ENCODE measurements around the gene ERICH4. TPM values are rescaled to one million over a fixed set of nuclear protein-coding genes. Genes with fewer than 3 reads are reported as not detected.

ERICH4 gene
- total RNA-seq, 1 experiment from 2014 or later, result not detected

GRCh38 chr19:41480336-41480735, 37.4 kb downstream of the ERICH4 start:
- Histone ChIP-seq H3K4me3 (replicated peaks in 1 of 2; ENCODE audit: low read depth in 1 of 2, low read length in 2 of 2) (no peak overlapping the region), H4K20me1 (ENCODE audit: insufficient read depth) (no peaks in the 10 kb centered on the region), H3K4me1 (ENCODE audit: control insufficient read depth in 1 of 2, insufficient read depth in 2 of 2, low read length in 2 of 2) (no peaks in the 10 kb centered on the region), H3K9me3 (ENCODE audit: control insufficient read depth in 1 of 2, insufficient read depth in 1 of 2, low read depth in 1 of 2, low read length in 2 of 2) (no peaks in the 10 kb centered on the region), H3K4me2 (ENCODE audit: low read length) (no peak overlapping the region), H3K27me3 (ENCODE audit: insufficient read depth, low read length) (peaks cover 83% of the 10 kb centered on the region), H3K79me2 (ENCODE audit: insufficient read depth, low read length) (no peaks in the 10 kb centered on the region), H2AFZ (ENCODE audit: low read depth, low read length, poor library complexity, severe bottlenecking) (no peak overlapping the region), H3K9me2 (ENCODE audit: insufficient read depth) (no peaks in the 10 kb centered on the region), H3K9ac (ENCODE audit: low read length) (no peak overlapping the region), H3K36me3 (ENCODE audit: control insufficient read depth in 1 of 2, insufficient read depth in 2 of 2, low read length in 2 of 2) (no peaks in the 10 kb centered on the region), H3K27ac (ENCODE audit: low read depth, low read length) (no peak overlapping the region)
- intact Hi-C loops (cut with micrococcal nuclease), result no loop called here
- TF ChIP-seq ATF3 (IDR thresholded peaks at IDR 0.05), result no peak
- no peak for TF ChIP-seq TCF7L2 (IDR thresholded peaks at IDR 0.05; ENCODE audit: borderline replicate concordance, extremely low read depth, insufficient read depth, insufficient read length)
- TF ChIP-seq CBX3 (IDR thresholded peaks at IDR 0.05; ENCODE audit: low read depth), result no peak
- TF ChIP-seq POLR2AphosphoS5 (IDR thresholded peaks at IDR 0.05; ENCODE audit: low read depth, low read length), result no peak
- no peak for TF ChIP-seq ZBTB33 (IDR thresholded peaks at IDR 0.05; ENCODE audit: extremely low read depth, insufficient replicate concordance, low read length)
- no peak for TF ChIP-seq ELF1 (IDR thresholded peaks at IDR 0.05; ENCODE audit: borderline replicate concordance, low read depth)
- TF ChIP-seq EGR1 (IDR thresholded peaks at IDR 0.05; ENCODE audit: low read depth), result no peak
- TF ChIP-seq ZNF274 (IDR thresholded peaks at IDR 0.05; ENCODE audit: low read depth, low read length), result no peak
- no peak for TF ChIP-seq EZH2 (IDR thresholded peaks at IDR 0.05)
- TF ChIP-seq JUND (IDR thresholded peaks at IDR 0.05), result no peak
- TF ChIP-seq ZFX (IDR thresholded peaks at IDR 0.05), result no peak
- TF ChIP-seq MAX (IDR thresholded peaks at IDR 0.05), result no peak
- TF ChIP-seq YY1 (IDR thresholded peaks at IDR 0.05; ENCODE audit: extremely low read depth, insufficient replicate concordance, low read depth, low read length), result no peak
- no peak for TF ChIP-seq CEBPB (IDR thresholded peaks at IDR 0.05; ENCODE audit: low read depth)
- no peak for TF ChIP-seq RAD21 (IDR thresholded peaks at IDR 0.05; ENCODE audit: low read depth)
- no peak for TF ChIP-seq REST (IDR thresholded peaks at IDR 0.05; ENCODE audit: low read depth)
- no peak for TF ChIP-seq FOSL1 (IDR thresholded peaks at IDR 0.05; ENCODE audit: low read depth)
- CTCF ChIA-PET, result no interaction called here
- DNase-seq (ENCODE audit: low read depth, low spot score) (no peak), ATAC-seq (no peak)
- POLR2A ChIA-PET, result no interaction called here
- RAD21 ChIA-PET (ENCODE audit: low non-redundant PET in 1 of 2, low total read pairs in 2 of 2, uncharacterized antibody in 2 of 2, unreplicated experiment in 2 of 2), result no interaction called here
- no TSS peak for BruUV-seq (replicated peaks)

Measured in HCT116 (cell line).